ENCODE data around the gene SLC25A15.

- TF ChIP-seq EZH2phosphoT487 (IDR thresholded peaks at IDR 0.05; ENCODE audit: borderline replicate concordance, low read length) (no peak), CTCF (conservative IDR thresholded peaks at IDR 0.05; ENCODE audit: low read depth, low read length) (no peak)
Observed at GRCh38 chr13:40781717-40782116, 7.7 kb upstream of the SLC25A15 start.
